Body of pancreas (tissue), 4 donors: ENCODE data around the gene CDKN1B. TPM values are rescaled to one million over a fixed set of nuclear protein-coding genes. Genes with fewer than 3 reads are reported as not detected.

Experiments used
- ATAC-seq: fragments of 150-250 bp; one replicate; pipeline ENCODE4 v1.9.1; 2016
- DNase-seq, 4 donors: peaks; one replicate each; pipeline ENCODE4 v3.0.0-alpha.2; 2019
- H3K27ac ChIP-seq, 4 donors: fragments of 200-600 bp; sonication (generic); 1 replicate in 3 of 4; 2 replicates in 1 of 4; pipeline versions ENCODE4 v1.5.1 to v1.6.1; 2016 to 2019; ENCODE audit warnings: mild to moderate bottlenecking in 1 of 4, mixed read lengths in 1 of 4, moderate library complexity in 1 of 4
- H3K27me3 ChIP-seq, 2 donors: fragments of 200-600 bp; sonication (generic); one replicate each; pipeline ENCODE4 v1.6.0; 2016; ENCODE audit warnings: mild to moderate bottlenecking in 1 of 2
- H3K36me3 ChIP-seq, 2 donors: fragments of 200-600 bp; sonication (generic); replicated peaks in 1 of 2; 2 replicates each; pipeline ENCODE4 v1.5.1; 2016; ENCODE audit warnings: low read depth in 2 of 2; ENCODE audit not compliant: insufficient read depth in 1 of 2
- H3K4me1 ChIP-seq: fragments of 200-600 bp; sonication (generic); one replicate; pipeline ENCODE4 v1.6.0; 2016
- H3K4me3 ChIP-seq, 2 donors: fragments of 200-600 bp; sonication (generic); 1 replicate in 1 of 2; 2 replicates in 1 of 2; pipeline ENCODE4 v1.5.1; 2016 to 2019
- H3K9me3 ChIP-seq, 3 donors: fragments of 200-600 bp; sonication (generic); 1 replicate in 2 of 3; 2 replicates in 1 of 3; pipeline ENCODE4 v1.5.1; 2016
- POLR2A ChIP-seq, 3 donors: fragments of 450-650 bp; IDR thresholded peaks; one replicate each; pipeline ENCODE4 v1.6.1; 2016; ENCODE audit warnings: antibody characterized with exemption in 3 of 3, mild to moderate bottlenecking in 2 of 3
- WGBS, 2 donors: methylation state at CpG; one replicate each; pipeline ENCODE4 v1.1.5; 2017; 5-methylcytosine and 5-hydroxymethylcytosine counted together
- intact Hi-C: fragments of 100-400 bp; cut with DNase I; formaldehyde crosslinking; loops from one replicate; pipeline ENCODE4 v1.15.1; 2023
- total RNA-seq, 2 donors: library from RNA; depleted of rRNA; stranded (reverse); fragments of >200 nt; gene quantifications; one replicate each; pipeline ENCODE4 v1.1.0, GENCODE V29; 2016
- TF ChIP-seq, protein P1 (sequence below), 7 experiments: fragments of 450-650 bp in 4 of 7; fragments of 200-600 bp in 3 of 7; sonication (generic) in 3 of 7; IDR thresholded peaks; one replicate each; pipeline ENCODE4 v1.5.1; 2016 to 2019; ENCODE audit warnings: antibody characterized with exemption in 7 of 7

CDKN1B gene
- total RNA-seq, 2 donors from 2014 or later: 11.9 to 28.3 TPM

DNA sequence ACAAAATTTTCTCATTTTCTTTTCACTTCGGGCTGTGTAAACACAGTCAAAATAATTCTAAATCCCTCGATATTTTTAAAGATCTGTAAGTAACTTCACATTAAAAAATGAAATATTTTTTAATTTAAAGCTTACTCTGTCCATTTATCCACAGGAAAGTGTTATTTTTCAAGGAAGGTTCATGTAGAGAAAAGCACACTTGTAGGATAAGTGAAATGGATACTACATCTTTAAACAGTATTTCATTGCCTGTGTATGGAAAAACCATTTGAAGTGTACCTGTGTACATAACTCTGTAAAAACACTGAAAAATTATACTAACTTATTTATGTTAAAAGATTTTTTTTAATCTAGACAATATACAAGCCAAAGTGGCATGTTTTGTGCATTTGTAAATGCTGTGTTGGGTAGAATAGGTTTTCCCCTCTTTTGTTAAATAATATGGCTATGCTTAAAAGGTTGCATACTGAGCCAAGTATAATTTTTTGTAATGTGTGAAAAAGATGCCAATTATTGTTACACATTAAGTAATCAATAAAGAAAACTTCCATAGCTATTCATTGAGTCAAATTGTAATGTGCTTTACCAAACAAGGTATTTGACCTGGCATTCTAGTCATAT, 4.8 kb downstream of the CDKN1B start:
- H3K27ac ChIP-seq: peak overlapping the region in 3 of 4 donors; percentile 93 to 100 (median 99)
- 36 to 38% methylated on average over 2 of the region's 2 CpGs for WGBS, 2 donors

DNA sequence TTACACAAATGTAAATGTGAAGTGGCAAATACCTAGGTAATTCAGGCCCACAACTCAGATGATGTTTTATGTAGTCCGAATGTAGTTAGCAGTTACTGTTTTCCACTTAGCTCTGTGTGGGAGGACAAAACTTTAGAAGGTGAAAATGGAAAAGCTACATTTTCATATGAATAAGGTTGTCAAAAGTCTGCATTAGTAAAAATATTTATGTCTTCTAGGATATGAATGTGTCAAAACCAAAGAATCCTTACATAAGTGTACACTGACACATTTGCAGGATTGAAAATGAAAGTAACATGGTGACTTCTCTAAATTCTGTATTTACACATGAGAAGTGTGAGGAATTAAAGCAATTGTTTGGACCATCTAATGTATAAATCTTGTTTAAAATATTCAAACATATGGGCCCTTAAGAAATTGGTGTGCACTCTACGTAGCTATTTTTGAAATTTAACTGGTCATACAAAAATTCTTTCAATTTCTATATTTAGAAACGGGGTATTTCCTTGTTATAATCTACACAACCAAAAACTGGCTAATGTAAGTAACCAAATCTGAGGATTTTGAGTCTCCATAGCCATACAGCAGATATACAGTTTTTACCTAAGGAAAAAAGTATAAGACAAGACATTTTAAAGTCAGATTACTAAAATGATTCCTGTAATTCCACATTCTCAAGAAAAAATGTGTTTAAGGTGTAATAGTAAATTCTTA, 5.4 kb downstream of the CDKN1B start:
- intact Hi-C loops: no loop called here
- Histone ChIP-seq H3K27ac (peak overlapping the region; percentile 21 to 100 (median 96)), H3K4me3 (no peak overlapping the region), H3K27me3 (no peaks in the 10 kb centered on the region), H3K9me3 (no peaks in the 10 kb centered on the region), H3K36me3 (peaks cover 0 to 4% of the 10 kb centered on the region in 2 donors), H3K4me1 (peaks cover 46% of the 10 kb centered on the region)
- DNase-seq (no peak), ATAC-seq (no peak)
- 20 to 25% methylated on average over 3 of the region's 3 CpGs for WGBS, 2 donors
- TF ChIP-seq, protein P1, sequence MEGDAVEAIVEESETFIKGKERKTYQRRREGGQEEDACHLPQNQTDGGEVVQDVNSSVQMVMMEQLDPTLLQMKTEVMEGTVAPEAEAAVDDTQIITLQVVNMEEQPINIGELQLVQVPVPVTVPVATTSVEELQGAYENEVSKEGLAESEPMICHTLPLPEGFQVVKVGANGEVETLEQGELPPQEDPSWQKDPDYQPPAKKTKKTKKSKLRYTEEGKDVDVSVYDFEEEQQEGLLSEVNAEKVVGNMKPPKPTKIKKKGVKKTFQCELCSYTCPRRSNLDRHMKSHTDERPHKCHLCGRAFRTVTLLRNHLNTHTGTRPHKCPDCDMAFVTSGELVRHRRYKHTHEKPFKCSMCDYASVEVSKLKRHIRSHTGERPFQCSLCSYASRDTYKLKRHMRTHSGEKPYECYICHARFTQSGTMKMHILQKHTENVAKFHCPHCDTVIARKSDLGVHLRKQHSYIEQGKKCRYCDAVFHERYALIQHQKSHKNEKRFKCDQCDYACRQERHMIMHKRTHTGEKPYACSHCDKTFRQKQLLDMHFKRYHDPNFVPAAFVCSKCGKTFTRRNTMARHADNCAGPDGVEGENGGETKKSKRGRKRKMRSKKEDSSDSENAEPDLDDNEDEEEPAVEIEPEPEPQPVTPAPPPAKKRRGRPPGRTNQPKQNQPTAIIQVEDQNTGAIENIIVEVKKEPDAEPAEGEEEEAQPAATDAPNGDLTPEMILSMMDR (IDR thresholded peaks at IDR 0.05): no peak
- peak in 1 of 3 donors; percentile 16 for TF ChIP-seq POLR2A (IDR thresholded peaks at IDR 0.05)

More for the DNA sequence above, 4.8 kb downstream of the CDKN1B start:
- intact Hi-C loops: no loop called here
- Histone ChIP-seq H3K9me3 (no peaks in the 10 kb centered on the region), H3K36me3 (peaks cover 0 to 4% of the 10 kb centered on the region in 2 donors), H3K27me3 (no peaks in the 10 kb centered on the region), H3K4me3 (no peak overlapping the region), H3K4me1 (peaks cover 46% of the 10 kb centered on the region)
- TF ChIP-seq, protein P1 (IDR thresholded peaks at IDR 0.05): no peak
- no peak for TF ChIP-seq POLR2A (IDR thresholded peaks at IDR 0.05)
- ATAC-seq (no peak), DNase-seq (no peak)

DNA sequence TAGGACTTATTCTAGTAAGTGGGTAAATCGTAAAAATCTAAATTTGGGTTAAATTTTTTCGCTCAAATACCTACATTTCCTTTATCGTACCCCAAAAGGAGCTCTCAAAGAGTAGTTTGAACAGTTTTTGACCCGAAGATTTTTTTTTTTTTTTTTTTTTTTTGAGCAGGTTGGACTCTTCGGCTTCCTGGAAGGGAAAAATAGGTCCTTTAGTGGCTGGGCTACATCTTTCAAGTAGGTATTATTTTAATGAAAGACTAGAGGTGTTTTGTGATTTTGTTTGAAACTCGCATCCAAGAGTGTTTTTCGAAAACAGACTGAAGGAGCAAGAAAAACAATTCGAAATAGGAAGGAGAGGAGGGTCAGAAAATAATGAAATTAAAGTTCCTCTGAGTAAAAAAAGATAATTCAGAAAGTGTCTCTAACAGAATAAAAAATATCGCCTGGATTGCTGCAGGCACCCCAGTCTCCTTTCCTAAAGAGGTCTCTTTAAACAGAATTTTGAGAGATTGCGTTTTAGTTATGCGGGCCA, 6.0 kb downstream of the CDKN1B start:
- peaks cover 46% of the 10 kb centered on the region for H3K4me1 ChIP-seq
- no peak for ATAC-seq
- intact Hi-C loops: no loop called here

DNA sequence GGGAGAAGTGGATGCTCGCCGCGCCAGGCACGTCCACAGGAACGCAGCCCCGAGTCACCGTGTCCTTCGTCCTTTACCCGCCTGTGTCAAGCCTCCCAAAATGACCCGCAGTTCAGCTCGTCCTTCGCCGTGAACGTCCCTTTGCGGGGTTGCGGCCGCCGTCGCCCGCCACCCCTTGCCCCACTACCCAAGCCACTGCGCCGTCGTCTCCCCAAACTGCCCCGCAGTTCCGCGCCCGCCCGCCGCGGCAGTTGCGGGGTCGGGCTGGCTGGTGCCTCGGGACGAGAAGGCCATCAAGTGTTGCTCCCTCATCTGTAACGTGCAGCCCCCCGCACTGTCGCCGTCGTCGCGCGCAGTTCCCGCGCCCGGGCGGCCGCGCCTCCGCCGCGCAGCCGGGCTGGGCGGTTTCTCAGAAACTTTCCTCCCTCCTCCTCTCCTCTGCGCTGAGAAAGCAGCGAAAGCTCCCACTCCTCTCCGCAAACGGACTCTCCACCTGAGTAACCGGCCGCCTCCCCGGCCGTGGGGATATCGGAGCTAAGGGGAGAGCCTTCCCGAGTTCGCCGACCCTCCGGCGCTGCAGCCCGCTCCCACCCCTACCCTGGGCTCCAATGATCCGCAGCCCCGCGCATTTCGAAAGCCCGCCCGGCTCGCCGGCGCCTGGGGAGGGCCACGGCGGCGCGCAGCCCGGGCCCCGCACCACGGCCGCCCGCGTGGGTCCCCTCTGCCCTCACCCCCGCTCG, 6.7 kb downstream of the CDKN1B start:
- peak overlapping the region; percentile 93 to 100 (median 97) for H3K27ac ChIP-seq
- peaks cover 0 to 4% of the 10 kb centered on the region in 2 donors for H3K36me3 ChIP-seq
- TF ChIP-seq, protein P1 (IDR thresholded peaks at IDR 0.05): no peak
- TF ChIP-seq POLR2A (IDR thresholded peaks at IDR 0.05): peak; percentile 14 to 27 (median 25)
- no peaks in the 10 kb centered on the region for H3K9me3 ChIP-seq
- no peaks in the 10 kb centered on the region for H3K27me3 ChIP-seq
- H3K4me3 ChIP-seq: peak overlapping the region; percentile 37 to 63
- ATAC-seq (peak; percentile 12), DNase-seq (peak; percentile 37 to 59 (median 40))
- 0% methylated on average over 69 to 87 of the region's 89 CpGs for WGBS, 2 donors
- H3K4me1 ChIP-seq: peaks cover 46% of the 10 kb centered on the region
- intact Hi-C loops: no loop called here

More for the DNA sequence above, 6.0 kb downstream of the CDKN1B start:
- no peak for DNase-seq
- no peaks in the 10 kb centered on the region for H3K9me3 ChIP-seq
- WGBS, 2 donors: 12 to 16% methylated on average over 11 of the region's 11 CpGs
- no peak for TF ChIP-seq POLR2A (IDR thresholded peaks at IDR 0.05)
- TF ChIP-seq, protein P1 (IDR thresholded peaks at IDR 0.05): no peak
- peaks cover 0 to 4% of the 10 kb centered on the region in 2 donors for H3K36me3 ChIP-seq
- H3K27me3 ChIP-seq: no peaks in the 10 kb centered on the region
- peak overlapping the region; percentile 93 to 100 (median 97) for H3K27ac ChIP-seq
- peak overlapping the region; percentile 37 to 63 for H3K4me3 ChIP-seq
